ENCODE results near the gene NHP2. TPM values are rescaled to one million over a fixed set of nuclear protein-coding genes. Genes with fewer than 3 reads are reported as not detected.
"Not testable (repeated sequence)": the region's sequence is repeated elsewhere in the genome, so short reads cannot be mapped to it uniquely, and the experiment has no call there.

NHP2 gene
- total RNA-seq, 2 donors from 2014 or later: 270 to 284 TPM

- Histone ChIP-seq H3K4me1 (replicated peaks) (no peaks in the 10 kb centered on the region), H3K27me3 (replicated peaks; ENCODE audit: insufficient read depth) (no peaks in the 10 kb centered on the region), H3K9me3 (no peaks in the 10 kb centered on the region), H3K36me3 (peaks cover 0 to 3% of the 10 kb centered on the region in 2 donors), H3K4me3 (no peak overlapping the region), H3K27ac (no peak overlapping the region)
- WGBS: 90% methylated on average over 11 of the region's 12 CpGs
- DNase-seq (ENCODE audit: low spot score): no peak
- TF ChIP-seq, protein P1, sequence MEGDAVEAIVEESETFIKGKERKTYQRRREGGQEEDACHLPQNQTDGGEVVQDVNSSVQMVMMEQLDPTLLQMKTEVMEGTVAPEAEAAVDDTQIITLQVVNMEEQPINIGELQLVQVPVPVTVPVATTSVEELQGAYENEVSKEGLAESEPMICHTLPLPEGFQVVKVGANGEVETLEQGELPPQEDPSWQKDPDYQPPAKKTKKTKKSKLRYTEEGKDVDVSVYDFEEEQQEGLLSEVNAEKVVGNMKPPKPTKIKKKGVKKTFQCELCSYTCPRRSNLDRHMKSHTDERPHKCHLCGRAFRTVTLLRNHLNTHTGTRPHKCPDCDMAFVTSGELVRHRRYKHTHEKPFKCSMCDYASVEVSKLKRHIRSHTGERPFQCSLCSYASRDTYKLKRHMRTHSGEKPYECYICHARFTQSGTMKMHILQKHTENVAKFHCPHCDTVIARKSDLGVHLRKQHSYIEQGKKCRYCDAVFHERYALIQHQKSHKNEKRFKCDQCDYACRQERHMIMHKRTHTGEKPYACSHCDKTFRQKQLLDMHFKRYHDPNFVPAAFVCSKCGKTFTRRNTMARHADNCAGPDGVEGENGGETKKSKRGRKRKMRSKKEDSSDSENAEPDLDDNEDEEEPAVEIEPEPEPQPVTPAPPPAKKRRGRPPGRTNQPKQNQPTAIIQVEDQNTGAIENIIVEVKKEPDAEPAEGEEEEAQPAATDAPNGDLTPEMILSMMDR (IDR thresholded peaks at IDR 0.05): no peak
- TF ChIP-seq POLR2AphosphoS5 (IDR thresholded peaks at IDR 0.05) (no peak), POLR2A (IDR thresholded peaks at IDR 0.05) (no peak)
- intact Hi-C loops (cut with DNase I): no loop called here
Observed at GRCh38 chr5:178137991-178138390, 15.7 kb downstream of the NHP2 start.

GRCh38 chr5:178136990-178137389 lies 16.7 kb downstream of the NHP2 start:
- no peak overlapping the region for H3K27ac ChIP-seq
- H3K9me3 ChIP-seq: no peaks in the 10 kb centered on the region
- DNase-seq (ENCODE audit: low spot score): no peak
- no peaks in the 10 kb centered on the region for H3K4me1 ChIP-seq (replicated peaks)
- no peaks in the 10 kb centered on the region for H3K27me3 ChIP-seq (replicated peaks; ENCODE audit: insufficient read depth)
- WGBS: 83% methylated on average over 10 of the region's 10 CpGs
- TF ChIP-seq POLR2AphosphoS5 (IDR thresholded peaks at IDR 0.05): no peak
- no peak for TF ChIP-seq POLR2A (IDR thresholded peaks at IDR 0.05)
- TF ChIP-seq, protein P1 (IDR thresholded peaks at IDR 0.05): no peak
- H3K4me3 ChIP-seq: no peak overlapping the region
- intact Hi-C loops (cut with DNase I): no loop called here
- H3K36me3 ChIP-seq: no peaks in the 10 kb centered on the region

DNA sequence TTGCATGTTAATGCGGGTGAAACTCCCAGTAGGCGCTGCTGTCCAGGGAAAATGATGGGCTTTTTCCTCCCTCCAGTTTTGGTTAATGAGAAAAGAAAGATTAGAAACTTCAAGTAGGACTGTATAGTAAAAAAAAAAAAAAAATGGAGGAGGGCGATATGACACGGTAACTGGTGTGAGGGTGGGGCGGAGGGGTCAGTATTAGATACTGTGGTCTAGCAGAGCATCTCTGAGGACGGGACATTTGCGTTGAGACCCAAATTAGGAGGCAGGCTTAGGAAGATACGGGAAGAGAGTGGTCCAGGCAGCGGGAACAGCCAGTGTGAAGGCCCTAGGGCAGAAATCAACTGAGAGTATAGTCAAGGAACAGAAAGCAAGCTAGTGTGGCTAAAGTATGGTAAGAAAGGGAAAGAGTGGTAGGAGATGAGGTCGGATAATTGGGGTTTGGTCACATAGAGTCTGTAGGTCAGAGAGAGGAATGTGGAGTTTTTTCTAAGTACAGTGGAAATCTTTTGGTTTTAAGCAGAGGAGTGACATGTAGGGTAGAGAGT lies 22.2 kb downstream of the NHP2 start:
- intact Hi-C loops (cut with DNase I): no loop called here
- WGBS: 17% methylated on average over 10 of the region's 10 CpGs

DNA sequence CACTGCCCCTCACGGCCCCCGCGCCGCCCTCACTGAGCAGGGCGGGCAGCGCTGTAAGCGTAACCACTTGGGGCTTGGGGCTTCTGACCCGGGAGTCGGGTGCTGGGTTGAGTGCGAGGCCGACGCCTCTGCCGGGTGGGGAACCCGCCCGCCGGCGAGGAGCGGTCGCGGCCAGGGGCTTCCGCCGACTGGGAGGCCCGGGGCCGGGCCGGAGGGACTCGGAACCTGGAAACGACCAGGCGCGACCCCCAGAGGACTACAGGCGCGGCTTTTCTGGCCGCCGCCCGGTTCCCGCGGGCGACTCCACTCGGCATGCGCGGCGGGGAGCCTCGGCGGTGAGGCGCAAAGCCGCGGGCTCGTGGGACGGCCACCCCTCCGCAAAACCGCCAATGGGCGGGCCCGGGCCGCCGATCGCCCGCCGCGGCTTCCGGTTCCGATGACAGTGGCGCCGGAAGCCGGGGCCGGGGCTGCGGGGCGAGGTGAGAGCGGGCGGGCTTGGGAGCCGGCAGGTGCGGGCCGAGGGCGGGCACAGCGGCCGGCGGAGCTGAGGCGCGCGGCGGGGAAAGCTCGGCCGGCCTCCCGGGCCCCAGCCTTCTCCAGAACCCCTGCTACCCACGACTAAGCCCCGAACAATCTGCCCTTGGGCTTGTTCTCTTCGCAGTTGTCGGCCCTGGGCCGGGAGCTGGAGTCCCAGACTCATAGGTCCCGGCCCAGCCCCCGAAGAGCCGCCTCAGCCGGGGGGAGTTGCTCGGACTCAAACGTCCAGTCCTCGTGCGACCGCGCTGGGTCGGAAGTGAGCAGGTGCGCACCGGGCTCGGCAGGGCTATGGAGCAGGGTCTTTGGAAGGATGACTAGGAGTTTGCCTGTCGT lies 22.9 kb downstream of the NHP2 start, which contains the start of gene RMND5B:
Gene RMND5B, plus strand, starts transcription at position 439 of the 870 bp plus-strand sequence. CDS start 7,106 bp downstream, outside the sequence.
- under 1% methylated on average over 100 of the region's 102 CpGs for WGBS
- intact Hi-C loops (cut with DNase I): no loop called here
- Histone ChIP-seq H3K4me1 (replicated peaks) (no peaks in the 10 kb centered on the region), H3K9me3 (no peaks in the 10 kb centered on the region), H3K27me3 (replicated peaks; ENCODE audit: insufficient read depth) (no peaks in the 10 kb centered on the region), H3K36me3 (no peaks in the 10 kb centered on the region), H3K27ac (peak within 1 kb of the TSS; percentile 87 to 96), H3K4me3 (peak within 1 kb of the TSS; percentile 82 to 90)
- TF ChIP-seq POLR2AphosphoS5 (IDR thresholded peaks at IDR 0.05) (no peak), POLR2A (IDR thresholded peaks at IDR 0.05) (peak; percentile 64)
- DNase-seq (ENCODE audit: low spot score): peak; percentile 77

More for the DNA sequence above, 22.2 kb downstream of the NHP2 start:
- no peaks in the 10 kb centered on the region for H3K36me3 ChIP-seq
- H3K27me3 ChIP-seq (replicated peaks; ENCODE audit: insufficient read depth): no peaks in the 10 kb centered on the region
- no peak for DNase-seq (ENCODE audit: low spot score)
- no peaks in the 10 kb centered on the region for H3K4me1 ChIP-seq (replicated peaks)
- H3K27ac ChIP-seq: peak overlapping the region; percentile 87 to 96
- peak overlapping the region; percentile 82 to 90 for H3K4me3 ChIP-seq
- no peak for TF ChIP-seq POLR2A (IDR thresholded peaks at IDR 0.05)
- TF ChIP-seq, protein P1 (IDR thresholded peaks at IDR 0.05): no peak
- no peak for TF ChIP-seq POLR2AphosphoS5 (IDR thresholded peaks at IDR 0.05)
- no peaks in the 10 kb centered on the region for H3K9me3 ChIP-seq

DNA sequence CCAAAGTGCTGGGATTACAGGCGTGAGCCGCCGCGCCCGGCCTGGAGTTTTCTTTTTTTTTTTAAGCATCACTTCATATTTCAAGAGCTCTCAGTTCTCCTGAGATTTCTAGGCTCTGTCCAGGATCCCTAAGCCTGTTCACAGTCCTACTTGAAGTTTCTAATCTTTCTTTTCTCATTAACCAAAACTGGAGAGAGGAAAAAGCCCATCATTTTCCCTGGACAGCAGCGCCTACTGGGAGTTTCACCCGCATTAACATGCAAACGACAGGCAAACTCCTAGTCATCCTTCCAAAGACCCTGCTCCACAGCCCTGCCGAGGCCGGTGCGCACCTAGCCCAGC lies 23.5 kb downstream of the NHP2 start:
- peak overlapping the region; percentile 87 to 96 for H3K27ac ChIP-seq
- H3K4me1 ChIP-seq (replicated peaks); H3K27me3 ChIP-seq (replicated peaks; ENCODE audit: insufficient read depth); H3K36me3 ChIP-seq; intact Hi-C loops (cut with DNase I); H3K9me3 ChIP-seq; DNase-seq (ENCODE audit: low spot score): not testable (repeated sequence)
- H3K4me3 ChIP-seq: peak overlapping the region; percentile 82 to 90
- WGBS: 15% methylated on average over 11 of the region's 11 CpGs
